ENCODE results near the gene GLYAT. TPM values are rescaled to one million over a fixed set of nuclear protein-coding genes. Genes with fewer than 3 reads are reported as not detected.
A peak's percentile ranks its signal among the peaks of the same experiment; 100 is the strongest.
"Not testable (repeated sequence)": the region's sequence is repeated elsewhere in the genome, so short reads cannot be mapped to it uniquely, and the experiment has no call there.

GLYAT gene
- total and polyA plus RNA-seq, 2 donors = 0.18 TPM; not detected in 1

DNA sequence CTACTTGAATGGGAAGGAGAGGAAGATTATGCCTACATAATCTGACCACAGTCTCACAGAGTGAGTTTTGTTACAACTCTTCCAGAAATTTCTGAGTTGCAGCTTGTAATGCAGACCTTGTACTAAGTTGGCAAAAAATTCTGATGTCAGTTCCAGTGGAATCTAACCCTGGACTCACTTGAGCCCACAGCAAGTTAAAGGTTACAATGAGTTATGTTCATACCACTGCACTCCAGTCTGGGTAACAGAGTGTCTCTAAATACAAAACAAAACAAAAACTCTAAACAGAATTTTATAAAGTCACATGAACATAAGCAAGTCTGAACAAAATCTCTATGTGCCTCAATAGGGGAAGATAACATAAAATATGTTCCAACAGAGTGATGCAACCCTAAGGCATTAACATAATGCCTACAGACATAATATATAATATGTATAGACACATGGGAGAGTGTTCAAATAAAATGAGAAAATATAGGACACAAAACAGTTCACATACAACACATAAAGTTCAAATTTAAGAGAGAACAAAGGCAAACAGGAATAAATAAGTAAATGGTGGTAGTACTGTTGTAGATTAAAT lies 1.1 kb downstream of the GLYAT start:
- no peak overlapping the region for H3K27ac ChIP-seq (ENCODE audit: low read depth in 1 of 2, low read length in 1 of 2)
- H3K4me3 ChIP-seq (ENCODE audit: low read length in 2 of 2) = no peak overlapping the region
- no peaks in the 10 kb centered on the region for H3K36me3 ChIP-seq (ENCODE audit: control insufficient read depth in 2 of 2, insufficient read depth in 2 of 2, low read length in 1 of 2)
- H3K27me3 ChIP-seq (ENCODE audit: control insufficient read depth in 2 of 2, insufficient read depth in 1 of 2, low read length in 1 of 2) = no peaks in the 10 kb centered on the region
- no peak for DNase-seq (ENCODE audit: low read depth in 6 of 9, low spot score in 9 of 9)
- no peaks in the 10 kb centered on the region for H3K9me3 ChIP-seq (ENCODE audit: control insufficient read depth in 2 of 2, insufficient read depth in 1 of 2, low read length in 1 of 2)
- H3K4me1 ChIP-seq (ENCODE audit: control insufficient read depth in 2 of 2, insufficient read depth in 2 of 2, low read length in 2 of 2) = peaks cover 0 to 4% of the 10 kb centered on the region in 2 donors

DNA sequence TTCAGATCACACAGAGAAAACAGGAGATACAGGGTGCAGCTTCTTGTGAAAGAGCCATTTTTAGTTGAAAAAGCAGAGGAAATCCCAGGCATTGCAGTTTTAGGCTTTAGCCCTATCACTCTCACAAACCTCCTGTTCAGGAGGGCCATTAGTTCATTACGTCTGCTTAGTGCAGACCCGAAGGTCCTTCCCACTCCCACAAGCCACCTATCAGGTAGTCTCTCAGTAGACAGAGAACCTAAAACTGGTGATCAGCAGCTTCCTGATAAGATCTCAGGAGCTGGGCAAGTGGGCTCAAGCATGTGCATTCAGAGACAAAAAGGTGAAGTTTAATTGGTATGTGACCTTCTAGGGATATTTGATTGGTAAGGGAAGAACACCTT lies 4.3 kb downstream of the GLYAT start:
- WGBS = 83% methylated on average over 2 of the region's 2 CpGs
- Histone ChIP-seq H3K36me3 (ENCODE audit: control insufficient read depth in 2 of 2, insufficient read depth in 2 of 2, low read length in 1 of 2) (no peaks in the 10 kb centered on the region), H3K4me3 (ENCODE audit: low read length in 2 of 2) (no peak overlapping the region), H3K27me3 (ENCODE audit: control insufficient read depth in 2 of 2, insufficient read depth in 1 of 2, low read length in 1 of 2) (no peaks in the 10 kb centered on the region), H3K4me1 (ENCODE audit: control insufficient read depth in 2 of 2, insufficient read depth in 2 of 2, low read length in 2 of 2) (peaks cover 0 to 4% of the 10 kb centered on the region in 2 donors), H3K9me3 (ENCODE audit: control insufficient read depth in 2 of 2, insufficient read depth in 1 of 2, low read length in 1 of 2) (no peaks in the 10 kb centered on the region), H3K27ac (ENCODE audit: low read depth in 1 of 2, low read length in 1 of 2) (peak overlapping the region; percentile 42 to 92)
- no peak for DNase-seq (ENCODE audit: low read depth in 6 of 9, low spot score in 9 of 9)

DNA sequence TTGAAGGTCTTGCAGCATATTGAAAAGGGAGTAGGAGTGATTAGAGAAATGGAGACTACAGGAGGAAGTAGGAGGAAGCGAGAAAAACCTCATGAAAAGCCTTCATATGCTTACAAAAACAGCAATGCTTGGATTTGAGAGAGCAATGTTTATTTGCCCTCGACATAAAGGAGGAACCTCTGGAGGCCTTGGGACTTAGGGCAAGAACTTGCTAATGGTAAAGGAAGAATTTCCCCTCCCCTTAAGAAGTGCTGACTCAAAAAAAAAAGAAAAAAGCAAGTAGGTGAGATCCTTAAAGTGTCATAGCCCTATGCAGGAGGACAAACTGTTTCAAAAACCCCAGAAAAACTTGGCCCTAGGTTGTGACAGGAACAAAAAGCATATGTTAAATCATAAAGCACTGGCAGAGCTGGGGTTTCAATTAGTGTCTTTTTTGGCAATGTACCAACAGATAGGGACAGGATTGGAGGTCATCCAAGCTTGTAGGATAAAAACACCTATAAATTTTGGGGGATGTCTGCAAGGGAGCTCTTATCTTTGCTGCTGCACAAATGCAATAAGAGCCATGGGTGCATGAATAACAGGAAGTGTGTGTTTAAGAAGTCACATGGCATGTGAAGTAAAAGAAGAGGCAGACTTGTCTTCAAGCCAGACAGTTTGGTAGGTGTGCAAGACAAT lies 4.9 kb downstream of the GLYAT start:
- peak overlapping the region; percentile 42 to 92 for H3K27ac ChIP-seq (ENCODE audit: low read depth in 1 of 2, low read length in 1 of 2)
- DNase-seq (ENCODE audit: low read depth in 6 of 9, low spot score in 9 of 9) = peak in 2 of 9 donors; percentile 4 to 41
- H3K4me1 ChIP-seq (ENCODE audit: control insufficient read depth in 2 of 2, insufficient read depth in 2 of 2, low read length in 2 of 2) = peaks cover 0 to 4% of the 10 kb centered on the region in 2 donors
- H3K4me3 ChIP-seq (ENCODE audit: low read length in 2 of 2) = no peak overlapping the region
- no peaks in the 10 kb centered on the region for H3K9me3 ChIP-seq (ENCODE audit: control insufficient read depth in 2 of 2, insufficient read depth in 1 of 2, low read length in 1 of 2)
- H3K27me3 ChIP-seq (ENCODE audit: control insufficient read depth in 2 of 2, insufficient read depth in 1 of 2, low read length in 1 of 2) = no peaks in the 10 kb centered on the region
- WGBS = 37% methylated on average over 2 of the region's 2 CpGs
- H3K36me3 ChIP-seq (ENCODE audit: control insufficient read depth in 2 of 2, insufficient read depth in 2 of 2, low read length in 1 of 2) = no peaks in the 10 kb centered on the region

DNA sequence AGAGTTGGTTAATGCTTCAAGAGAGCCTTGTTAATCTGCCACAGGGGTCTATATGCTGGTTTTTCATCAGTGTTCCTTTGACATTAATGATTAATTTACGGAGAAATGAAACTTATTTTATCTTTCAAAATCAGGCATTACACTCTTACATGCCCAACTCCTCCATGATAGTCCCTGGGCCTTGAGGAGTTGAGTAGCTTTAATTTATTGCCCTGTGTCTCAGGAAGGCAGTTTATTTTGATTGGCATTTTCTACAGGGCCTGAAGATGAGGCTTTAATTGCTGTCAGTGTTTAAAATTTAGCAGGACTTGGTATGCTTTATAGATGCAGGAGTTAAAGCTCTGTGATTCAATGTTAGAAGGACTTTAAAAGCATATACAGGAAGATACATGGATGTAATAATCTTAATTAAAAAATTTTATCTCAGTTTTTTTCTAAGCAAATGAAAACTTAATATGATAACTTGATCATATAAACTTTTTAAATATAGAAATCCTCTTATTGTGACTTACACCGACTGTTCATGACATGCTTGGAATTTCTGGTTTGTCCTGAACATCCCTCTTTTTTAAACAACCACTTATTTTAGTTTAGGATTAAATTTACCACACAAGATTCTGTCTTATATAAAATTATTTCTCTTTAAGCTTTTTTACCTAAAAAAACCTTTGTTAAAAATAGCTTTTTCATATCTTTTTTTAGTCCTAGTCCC lies 12.2 kb downstream of the GLYAT start:
- 97% methylated on average over 2 of the region's 2 CpGs for WGBS
- Histone ChIP-seq H3K27ac (ENCODE audit: low read depth in 1 of 2, low read length in 1 of 2) (no peak overlapping the region), H3K9me3 (ENCODE audit: control insufficient read depth in 2 of 2, insufficient read depth in 1 of 2, low read length in 1 of 2) (no peaks in the 10 kb centered on the region), H3K36me3 (ENCODE audit: control insufficient read depth in 2 of 2, insufficient read depth in 2 of 2, low read length in 1 of 2) (no peaks in the 10 kb centered on the region), H3K4me3 (ENCODE audit: low read length in 2 of 2) (no peak overlapping the region), H3K27me3 (ENCODE audit: control insufficient read depth in 2 of 2, insufficient read depth in 1 of 2, low read length in 1 of 2) (no peaks in the 10 kb centered on the region), H3K4me1 (ENCODE audit: control insufficient read depth in 2 of 2, insufficient read depth in 2 of 2, low read length in 2 of 2) (no peaks in the 10 kb centered on the region)
- no peak for DNase-seq (ENCODE audit: low read depth in 6 of 9, low spot score in 9 of 9)

DNA sequence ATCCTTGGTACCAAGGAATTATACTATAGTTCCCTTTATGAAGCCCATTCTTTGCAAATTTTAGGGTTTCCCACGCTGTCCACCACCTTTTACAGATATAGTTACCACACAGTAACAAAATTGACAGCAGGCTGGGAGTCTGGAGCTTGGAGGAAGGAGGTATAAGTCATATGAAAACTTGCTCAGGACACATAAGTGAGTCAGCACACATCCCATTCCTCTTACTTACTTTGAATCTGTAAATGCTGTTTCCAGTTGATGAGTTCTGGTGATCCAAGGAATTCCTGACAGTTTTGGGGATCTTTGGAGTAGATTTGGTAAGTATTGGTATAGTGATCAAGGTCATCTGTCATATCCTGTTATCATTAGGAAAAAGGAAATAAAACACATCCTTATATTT lies 19.2 kb downstream of the GLYAT start:
- WGBS = 38% methylated on average over 1 of the region's 1 CpG
- H3K27ac ChIP-seq (ENCODE audit: low read depth in 1 of 2, low read length in 1 of 2) = no peak overlapping the region
- H3K36me3 ChIP-seq (ENCODE audit: control insufficient read depth in 2 of 2, insufficient read depth in 2 of 2, low read length in 1 of 2) = no peaks in the 10 kb centered on the region
- no peaks in the 10 kb centered on the region for H3K9me3 ChIP-seq (ENCODE audit: control insufficient read depth in 2 of 2, insufficient read depth in 1 of 2, low read length in 1 of 2)
- H3K4me3 ChIP-seq (ENCODE audit: low read length in 2 of 2) = no peak overlapping the region
- no peaks in the 10 kb centered on the region for H3K27me3 ChIP-seq (ENCODE audit: control insufficient read depth in 2 of 2, insufficient read depth in 1 of 2, low read length in 1 of 2)
- DNase-seq (ENCODE audit: low read depth in 6 of 9, low spot score in 9 of 9) = no peak
- no peaks in the 10 kb centered on the region for H3K4me1 ChIP-seq (ENCODE audit: control insufficient read depth in 2 of 2, insufficient read depth in 2 of 2, low read length in 2 of 2)

DNA sequence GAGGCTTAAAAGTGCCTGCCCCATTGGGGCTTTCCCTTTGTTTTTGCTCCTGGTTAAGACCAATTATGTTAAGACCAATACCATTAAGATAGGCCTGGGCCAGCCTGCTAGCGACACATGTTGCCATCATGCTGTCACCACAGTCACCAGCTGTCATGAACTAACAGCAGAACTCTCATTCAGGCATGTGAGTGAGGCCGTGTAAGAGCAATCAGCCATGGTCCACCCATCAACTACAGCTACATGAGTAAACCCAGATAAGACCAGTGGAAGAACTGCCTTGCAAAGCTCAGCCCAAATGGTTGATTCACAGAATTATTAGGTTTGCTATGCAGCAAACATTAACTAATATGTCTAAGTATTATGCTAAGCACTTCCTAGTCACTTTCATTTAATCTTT lies 19.9 kb downstream of the GLYAT start:
- H3K9me3 ChIP-seq (ENCODE audit: control insufficient read depth in 2 of 2, insufficient read depth in 1 of 2, low read length in 1 of 2) = no peaks in the 10 kb centered on the region
- 87% methylated on average over 2 of the region's 2 CpGs for WGBS
- no peak for DNase-seq (ENCODE audit: low read depth in 6 of 9, low spot score in 9 of 9)
- H3K36me3 ChIP-seq (ENCODE audit: control insufficient read depth in 2 of 2, insufficient read depth in 2 of 2, low read length in 1 of 2) = no peaks in the 10 kb centered on the region
- no peaks in the 10 kb centered on the region for H3K4me1 ChIP-seq (ENCODE audit: control insufficient read depth in 2 of 2, insufficient read depth in 2 of 2, low read length in 2 of 2)
- H3K4me3 ChIP-seq (ENCODE audit: low read length in 2 of 2) = no peak overlapping the region
- no peak overlapping the region for H3K27ac ChIP-seq (ENCODE audit: low read depth in 1 of 2, low read length in 1 of 2)
- no peaks in the 10 kb centered on the region for H3K27me3 ChIP-seq (ENCODE audit: control insufficient read depth in 2 of 2, insufficient read depth in 1 of 2, low read length in 1 of 2)

DNA sequence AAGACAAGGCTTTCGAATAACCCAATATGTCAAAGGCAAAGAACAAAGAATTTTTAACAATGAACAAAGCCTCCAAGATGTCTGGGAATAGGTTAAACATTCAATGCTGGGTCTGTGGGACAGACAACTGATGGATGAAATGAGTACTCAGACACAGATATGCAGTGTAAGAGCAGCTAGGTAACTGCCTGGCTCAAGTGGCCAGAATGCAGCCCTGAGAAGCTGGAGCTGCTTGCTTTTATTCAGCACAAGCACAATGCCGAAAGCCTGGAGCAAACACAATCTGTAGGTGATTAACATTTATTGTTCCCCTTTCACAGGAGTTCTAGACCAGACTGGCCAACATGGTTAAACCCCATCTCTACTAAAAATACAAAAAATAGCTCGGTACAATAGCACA lies 24.0 kb downstream of the GLYAT start:
- WGBS = 90% methylated on average over 3 of the region's 3 CpGs
- H3K27me3 ChIP-seq (ENCODE audit: control insufficient read depth in 2 of 2, insufficient read depth in 1 of 2, low read length in 1 of 2) = peaks cover 0 to 2% of the 10 kb centered on the region in 2 donors

DNA sequence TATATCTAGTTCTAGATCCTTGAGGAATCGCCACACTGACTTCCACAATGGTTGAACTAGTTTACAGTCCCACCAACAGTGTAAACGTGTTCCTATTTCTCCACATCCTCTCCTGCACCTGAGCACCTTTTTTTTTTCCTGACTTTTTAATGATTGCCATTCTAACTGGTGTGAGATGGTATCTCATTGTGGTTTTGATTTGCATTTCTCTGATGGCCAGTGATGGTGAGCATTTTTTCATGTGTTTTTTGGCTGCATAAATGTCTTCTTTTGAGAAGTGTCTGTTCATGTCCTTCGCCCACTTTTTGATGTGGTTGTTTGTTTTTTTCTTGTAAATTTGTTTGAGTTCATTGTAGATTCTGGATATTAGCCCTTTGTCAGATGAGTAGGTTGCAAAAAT lies 34.9 kb downstream of the GLYAT start:
- not testable (repeated sequence) for DNase-seq (ENCODE audit: low read depth in 6 of 9, low spot score in 9 of 9); H3K27ac ChIP-seq (ENCODE audit: low read depth in 1 of 2, low read length in 1 of 2); H3K36me3 ChIP-seq (ENCODE audit: control insufficient read depth in 2 of 2, insufficient read depth in 2 of 2, low read length in 1 of 2); H3K9me3 ChIP-seq (ENCODE audit: control insufficient read depth in 2 of 2, insufficient read depth in 1 of 2, low read length in 1 of 2); H3K4me3 ChIP-seq (ENCODE audit: low read length in 2 of 2); H3K27me3 ChIP-seq (ENCODE audit: control insufficient read depth in 2 of 2, insufficient read depth in 1 of 2, low read length in 1 of 2); H3K4me1 ChIP-seq (ENCODE audit: control insufficient read depth in 2 of 2, insufficient read depth in 2 of 2, low read length in 2 of 2)
- 86% methylated on average over 2 of the region's 3 CpGs for WGBS

More for the DNA sequence above, 24.0 kb downstream of the GLYAT start:
- Histone ChIP-seq H3K9me3 (ENCODE audit: control insufficient read depth in 2 of 2, insufficient read depth in 1 of 2, low read length in 1 of 2) (peaks cover 0 to 5% of the 10 kb centered on the region in 2 donors), H3K4me1 (ENCODE audit: control insufficient read depth in 2 of 2, insufficient read depth in 2 of 2, low read length in 2 of 2) (no peaks in the 10 kb centered on the region), H3K4me3 (ENCODE audit: low read length in 2 of 2) (no peak overlapping the region), H3K27ac (ENCODE audit: low read depth in 1 of 2, low read length in 1 of 2) (no peak overlapping the region), H3K36me3 (ENCODE audit: control insufficient read depth in 2 of 2, insufficient read depth in 2 of 2, low read length in 1 of 2) (no peaks in the 10 kb centered on the region)
- no peak for DNase-seq (ENCODE audit: low read depth in 6 of 9, low spot score in 9 of 9)

DNA sequence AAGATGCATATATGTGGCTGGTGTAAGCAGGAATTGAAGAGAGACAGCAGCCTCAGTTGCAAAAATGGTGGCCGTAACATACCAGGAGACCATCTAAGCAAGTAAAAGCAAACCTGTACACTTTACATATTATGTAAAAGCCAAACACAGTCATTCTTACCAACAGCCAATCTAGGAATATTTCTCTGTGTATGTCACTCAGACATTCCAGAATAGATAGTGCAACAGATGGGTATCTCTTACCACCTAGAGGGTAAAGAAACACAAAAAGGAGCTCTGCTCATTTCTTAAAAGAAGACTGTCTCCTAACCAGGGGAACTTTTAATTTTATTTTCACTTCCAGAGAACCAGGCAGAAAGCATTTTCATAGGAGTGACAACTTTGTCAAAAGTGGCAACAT lies 38.7 kb downstream of the GLYAT start:
- Histone ChIP-seq H3K9me3 (ENCODE audit: control insufficient read depth in 2 of 2, insufficient read depth in 1 of 2, low read length in 1 of 2) (no peaks in the 10 kb centered on the region), H3K36me3 (ENCODE audit: control insufficient read depth in 2 of 2, insufficient read depth in 2 of 2, low read length in 1 of 2) (no peaks in the 10 kb centered on the region), H3K27me3 (ENCODE audit: control insufficient read depth in 2 of 2, insufficient read depth in 1 of 2, low read length in 1 of 2) (no peaks in the 10 kb centered on the region), H3K27ac (ENCODE audit: low read depth in 1 of 2, low read length in 1 of 2) (no peak overlapping the region), H3K4me3 (ENCODE audit: low read length in 2 of 2) (no peak overlapping the region), H3K4me1 (ENCODE audit: control insufficient read depth in 2 of 2, insufficient read depth in 2 of 2, low read length in 2 of 2) (no peaks in the 10 kb centered on the region)
- WGBS = 94% methylated on average over 1 of the region's 1 CpG
- no peak for DNase-seq (ENCODE audit: low read depth in 6 of 9, low spot score in 9 of 9)
